H7 (cell line): Measurements from ENCODE around the gene DNAJB12. TPM values are rescaled to one million over a fixed set of nuclear protein-coding genes. Genes with fewer than 3 reads are reported as not detected.

Experiments
- total RNA-seq: library from RNA; depleted of rRNA; stranded (reverse); fragments of >200 nt; shearing (Covaris generic); gene quantifications from 2 replicates; pipeline ENCODE4 v1.2.3, GENCODE V29; 2014; rRNA removed

The DNAJB12 gene
- total RNA-seq, 1 experiment from 2014 or later, result 18.8 TPM

Other genes starting within 250 kb of the DNAJB12 start
- 56.6 and 79.0 TPM in 2 replicates for gene ANAPC16, start 138.9 kb downstream of the DNAJB12 start, total RNA-seq
- gene ASCC1, start 138.6 kb downstream of the DNAJB12 start, total RNA-seq, result 28.0 and 35.4 TPM in 2 replicates
- gene DDIT4, start 81.0 kb downstream of the DNAJB12 start, total RNA-seq, result 54.2 and 123 TPM in 2 replicates